ENCODE measurements around the gene CHST9.

DNA sequence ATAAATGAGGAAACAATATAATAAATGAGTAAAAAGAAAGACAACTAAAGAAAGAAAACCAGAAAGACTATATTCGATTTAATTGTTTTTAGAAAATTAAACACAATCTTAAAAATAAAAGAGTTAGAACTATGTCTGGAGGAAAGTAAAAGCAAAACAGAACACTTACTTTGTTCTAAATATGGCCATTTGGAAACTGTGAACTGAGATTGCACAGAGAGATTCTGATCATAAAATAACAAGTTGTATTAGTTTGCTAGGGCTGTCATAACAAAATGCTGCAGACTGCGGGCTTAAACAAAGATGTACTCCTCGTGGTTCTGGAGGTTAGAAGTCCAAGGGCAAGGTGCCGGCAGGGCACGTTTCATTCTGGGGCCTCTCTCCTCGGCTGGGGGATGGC is 191.5 kb downstream of the CHST9 start:
- TF ChIP-seq, protein P1, sequence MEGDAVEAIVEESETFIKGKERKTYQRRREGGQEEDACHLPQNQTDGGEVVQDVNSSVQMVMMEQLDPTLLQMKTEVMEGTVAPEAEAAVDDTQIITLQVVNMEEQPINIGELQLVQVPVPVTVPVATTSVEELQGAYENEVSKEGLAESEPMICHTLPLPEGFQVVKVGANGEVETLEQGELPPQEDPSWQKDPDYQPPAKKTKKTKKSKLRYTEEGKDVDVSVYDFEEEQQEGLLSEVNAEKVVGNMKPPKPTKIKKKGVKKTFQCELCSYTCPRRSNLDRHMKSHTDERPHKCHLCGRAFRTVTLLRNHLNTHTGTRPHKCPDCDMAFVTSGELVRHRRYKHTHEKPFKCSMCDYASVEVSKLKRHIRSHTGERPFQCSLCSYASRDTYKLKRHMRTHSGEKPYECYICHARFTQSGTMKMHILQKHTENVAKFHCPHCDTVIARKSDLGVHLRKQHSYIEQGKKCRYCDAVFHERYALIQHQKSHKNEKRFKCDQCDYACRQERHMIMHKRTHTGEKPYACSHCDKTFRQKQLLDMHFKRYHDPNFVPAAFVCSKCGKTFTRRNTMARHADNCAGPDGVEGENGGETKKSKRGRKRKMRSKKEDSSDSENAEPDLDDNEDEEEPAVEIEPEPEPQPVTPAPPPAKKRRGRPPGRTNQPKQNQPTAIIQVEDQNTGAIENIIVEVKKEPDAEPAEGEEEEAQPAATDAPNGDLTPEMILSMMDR (IDR thresholded peaks at IDR 0.05; ENCODE audit: low read depth, low read length, missing input control) = no peak
- TF ChIP-seq JUND (IDR thresholded peaks at IDR 0.05) (no peak), RXRA (IDR thresholded peaks at IDR 0.05) (no peak), SP1 (IDR thresholded peaks at IDR 0.05) (no peak), NR2F2 (IDR thresholded peaks at IDR 0.05) (no peak), FOXA1 (IDR thresholded peaks at IDR 0.05) (no peak), RAD21 (IDR thresholded peaks at IDR 0.05) (no peak), GABPA (IDR thresholded peaks at IDR 0.05 in 1 of 2, conservative IDR thresholded peaks at IDR 0.05 in 1 of 2) (no peak), YY1 (IDR thresholded peaks at IDR 0.05) (no peak)
- TF ChIP-seq, protein P2, sequence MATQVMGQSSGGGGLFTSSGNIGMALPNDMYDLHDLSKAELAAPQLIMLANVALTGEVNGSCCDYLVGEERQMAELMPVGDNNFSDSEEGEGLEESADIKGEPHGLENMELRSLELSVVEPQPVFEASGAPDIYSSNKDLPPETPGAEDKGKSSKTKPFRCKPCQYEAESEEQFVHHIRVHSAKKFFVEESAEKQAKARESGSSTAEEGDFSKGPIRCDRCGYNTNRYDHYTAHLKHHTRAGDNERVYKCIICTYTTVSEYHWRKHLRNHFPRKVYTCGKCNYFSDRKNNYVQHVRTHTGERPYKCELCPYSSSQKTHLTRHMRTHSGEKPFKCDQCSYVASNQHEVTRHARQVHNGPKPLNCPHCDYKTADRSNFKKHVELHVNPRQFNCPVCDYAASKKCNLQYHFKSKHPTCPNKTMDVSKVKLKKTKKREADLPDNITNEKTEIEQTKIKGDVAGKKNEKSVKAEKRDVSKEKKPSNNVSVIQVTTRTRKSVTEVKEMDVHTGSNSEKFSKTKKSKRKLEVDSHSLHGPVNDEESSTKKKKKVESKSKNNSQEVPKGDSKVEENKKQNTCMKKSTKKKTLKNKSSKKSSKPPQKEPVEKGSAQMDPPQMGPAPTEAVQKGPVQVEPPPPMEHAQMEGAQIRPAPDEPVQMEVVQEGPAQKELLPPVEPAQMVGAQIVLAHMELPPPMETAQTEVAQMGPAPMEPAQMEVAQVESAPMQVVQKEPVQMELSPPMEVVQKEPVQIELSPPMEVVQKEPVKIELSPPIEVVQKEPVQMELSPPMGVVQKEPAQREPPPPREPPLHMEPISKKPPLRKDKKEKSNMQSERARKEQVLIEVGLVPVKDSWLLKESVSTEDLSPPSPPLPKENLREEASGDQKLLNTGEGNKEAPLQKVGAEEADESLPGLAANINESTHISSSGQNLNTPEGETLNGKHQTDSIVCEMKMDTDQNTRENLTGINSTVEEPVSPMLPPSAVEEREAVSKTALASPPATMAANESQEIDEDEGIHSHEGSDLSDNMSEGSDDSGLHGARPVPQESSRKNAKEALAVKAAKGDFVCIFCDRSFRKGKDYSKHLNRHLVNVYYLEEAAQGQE (IDR thresholded peaks at IDR 0.05) = no peak
- TF ChIP-seq, protein P3, sequence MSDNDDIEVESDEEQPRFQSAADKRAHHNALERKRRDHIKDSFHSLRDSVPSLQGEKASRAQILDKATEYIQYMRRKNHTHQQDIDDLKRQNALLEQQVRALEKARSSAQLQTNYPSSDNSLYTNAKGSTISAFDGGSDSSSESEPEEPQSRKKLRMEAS (IDR thresholded peaks at IDR 0.05) = no peak
- TF ChIP-seq, protein P4, sequence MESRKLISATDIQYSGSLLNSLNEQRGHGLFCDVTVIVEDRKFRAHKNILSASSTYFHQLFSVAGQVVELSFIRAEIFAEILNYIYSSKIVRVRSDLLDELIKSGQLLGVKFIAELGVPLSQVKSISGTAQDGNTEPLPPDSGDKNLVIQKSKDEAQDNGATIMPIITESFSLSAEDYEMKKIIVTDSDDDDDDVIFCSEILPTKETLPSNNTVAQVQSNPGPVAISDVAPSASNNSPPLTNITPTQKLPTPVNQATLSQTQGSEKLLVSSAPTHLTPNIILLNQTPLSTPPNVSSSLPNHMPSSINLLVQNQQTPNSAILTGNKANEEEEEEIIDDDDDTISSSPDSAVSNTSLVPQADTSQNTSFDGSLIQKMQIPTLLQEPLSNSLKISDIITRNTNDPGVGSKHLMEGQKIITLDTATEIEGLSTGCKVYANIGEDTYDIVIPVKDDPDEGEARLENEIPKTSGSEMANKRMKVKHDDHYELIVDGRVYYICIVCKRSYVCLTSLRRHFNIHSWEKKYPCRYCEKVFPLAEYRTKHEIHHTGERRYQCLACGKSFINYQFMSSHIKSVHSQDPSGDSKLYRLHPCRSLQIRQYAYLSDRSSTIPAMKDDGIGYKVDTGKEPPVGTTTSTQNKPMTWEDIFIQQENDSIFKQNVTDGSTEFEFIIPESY (IDR thresholded peaks at IDR 0.05) = no peak
- TF ChIP-seq, protein P5, sequence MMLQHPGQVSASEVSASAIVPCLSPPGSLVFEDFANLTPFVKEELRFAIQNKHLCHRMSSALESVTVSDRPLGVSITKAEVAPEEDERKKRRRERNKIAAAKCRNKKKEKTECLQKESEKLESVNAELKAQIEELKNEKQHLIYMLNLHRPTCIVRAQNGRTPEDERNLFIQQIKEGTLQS (IDR thresholded peaks at IDR 0.05) = no peak

All from liver (tissue), 3 donors.